Measurements from ENCODE around the gene MAP4.
"Not testable (repeated sequence)": the region's sequence is repeated elsewhere in the genome, so short reads cannot be mapped to it uniquely, and the experiment has no call there.

MAP4 gene

DNA sequence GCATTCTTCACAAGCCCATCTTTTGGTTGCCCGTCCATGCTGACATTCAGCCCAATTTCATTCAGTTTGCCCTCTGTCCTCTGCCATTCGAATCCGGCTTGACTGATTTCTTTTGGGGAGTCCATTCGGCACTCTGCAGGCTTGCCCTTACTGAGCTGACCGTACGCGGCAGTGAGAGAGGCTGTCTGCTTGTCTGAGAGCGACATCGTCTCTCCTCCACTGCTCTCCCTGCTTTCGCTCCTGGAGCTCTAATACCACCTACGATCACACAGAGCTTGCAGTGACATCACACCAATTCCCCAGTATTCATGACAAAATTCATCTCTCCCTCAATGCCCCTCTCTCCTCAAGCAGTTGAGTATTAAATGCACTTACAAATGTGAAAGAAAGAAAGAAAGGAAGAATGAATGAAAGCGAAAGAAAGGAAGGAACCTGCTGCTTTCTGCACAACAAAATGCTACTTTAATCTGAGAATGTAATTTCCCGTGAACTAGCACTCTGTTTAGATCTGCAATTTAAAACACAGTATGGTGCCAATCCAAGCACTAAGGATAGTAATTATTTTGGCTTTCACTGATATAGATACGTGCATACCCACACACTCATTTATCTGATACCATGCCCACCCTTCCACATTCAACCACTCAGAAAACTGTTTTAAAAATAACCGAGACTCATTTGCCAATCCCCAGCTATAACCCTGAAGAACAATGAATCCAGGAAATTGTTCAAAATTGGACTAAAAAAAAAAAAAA lies 123.8 kb downstream of the MAP4 start:
- no peak for DNase-seq

DNA sequence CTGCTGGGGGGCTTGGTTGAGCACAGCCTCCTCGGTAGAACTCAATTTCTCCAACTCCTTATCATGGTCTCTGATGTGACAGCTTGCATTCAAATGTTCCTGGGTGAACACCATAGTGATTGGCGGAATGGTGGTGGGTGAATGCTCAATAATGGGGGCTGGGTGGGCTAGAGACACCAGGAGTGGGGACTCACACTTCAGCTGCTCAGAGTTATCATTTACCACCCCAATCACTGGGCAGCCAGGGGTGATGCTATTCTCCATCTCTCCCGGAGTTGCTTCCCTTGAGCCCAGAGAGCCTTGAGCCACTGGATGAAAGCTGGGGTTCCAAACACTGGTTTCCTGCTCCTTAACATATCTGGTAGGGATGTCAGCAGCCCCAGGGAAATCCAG lies 124.6 kb downstream of the MAP4 start:
- no peak for DNase-seq

DNA sequence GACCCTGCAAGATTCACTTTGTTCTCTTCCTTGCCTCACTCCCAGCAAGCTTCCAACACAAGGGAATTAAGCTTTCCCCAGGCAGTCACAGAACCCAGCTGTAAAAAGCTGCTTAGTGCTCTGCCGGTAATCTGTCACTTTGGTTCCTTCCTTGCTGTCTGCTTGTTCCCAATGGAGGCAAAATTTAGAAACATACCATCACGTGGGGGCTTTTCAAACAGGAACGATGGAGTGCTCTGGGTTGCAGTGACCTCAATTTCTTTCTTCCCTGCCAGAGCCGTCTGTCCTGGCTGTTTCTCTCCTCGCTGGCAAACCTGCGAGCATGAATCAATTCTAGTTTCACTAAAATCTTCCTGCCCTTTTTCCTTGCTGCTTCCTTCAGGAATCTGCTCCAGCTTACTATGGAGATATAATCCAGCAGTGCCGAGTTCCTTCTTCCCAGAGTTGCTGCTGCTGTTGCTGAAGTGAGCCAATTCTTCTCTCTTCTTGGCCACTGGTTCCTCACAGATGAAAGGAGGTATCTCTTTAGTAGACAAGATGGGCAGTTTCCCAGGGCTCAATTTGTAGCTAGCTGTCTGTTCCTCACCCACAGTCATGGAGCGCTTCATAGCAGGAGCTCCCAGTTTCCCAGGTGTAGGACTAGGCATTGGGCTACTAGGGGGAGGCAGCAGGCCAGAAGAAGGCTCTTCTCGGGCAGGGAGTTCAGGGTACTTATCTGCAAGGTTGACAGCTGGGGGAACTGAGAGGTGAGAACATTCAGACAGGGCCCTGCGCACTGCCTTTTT lies 125.2 kb downstream of the MAP4 start:
- no peak for DNase-seq

GRCh38 chr3:47890126-47890827 lies 125.9 kb downstream of the MAP4 start:
- no peak for DNase-seq

DNA sequence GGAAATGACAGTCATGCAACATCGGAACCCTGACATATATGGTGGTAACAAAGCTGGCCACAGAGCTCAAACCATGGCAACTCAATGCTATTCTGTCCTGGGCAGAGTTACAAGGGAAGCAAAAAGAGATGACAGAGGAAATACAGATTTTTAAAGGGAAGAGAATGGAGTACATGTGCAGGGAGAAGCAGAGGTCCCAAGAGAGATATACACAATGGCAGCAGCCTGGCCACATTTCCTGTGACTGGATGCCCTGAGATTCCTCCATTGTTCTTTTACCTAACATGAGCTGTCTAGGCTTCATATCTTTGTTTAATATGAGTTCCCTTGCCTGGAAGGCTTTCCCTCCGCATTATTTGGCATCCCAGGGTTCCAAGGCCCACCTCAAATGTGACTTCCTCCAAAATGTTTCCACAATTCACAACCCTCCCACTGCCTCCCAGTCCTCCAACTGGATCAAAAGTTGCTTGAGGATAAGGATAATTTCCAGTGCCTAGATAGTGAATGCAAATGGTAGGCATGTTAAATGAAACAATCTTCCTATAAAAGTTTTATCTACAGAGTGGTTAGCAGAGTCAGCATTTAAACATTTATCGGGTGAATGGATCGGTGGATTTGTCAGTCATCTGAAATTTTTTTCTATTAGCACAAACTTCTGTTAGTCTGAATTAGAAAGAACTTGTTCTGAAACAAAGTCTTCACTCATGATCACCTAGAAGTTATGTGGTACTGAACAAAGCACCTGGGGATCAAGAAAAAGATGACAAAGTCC lies 127.0 kb downstream of the MAP4 start:
- no peak for DNase-seq

DNA sequence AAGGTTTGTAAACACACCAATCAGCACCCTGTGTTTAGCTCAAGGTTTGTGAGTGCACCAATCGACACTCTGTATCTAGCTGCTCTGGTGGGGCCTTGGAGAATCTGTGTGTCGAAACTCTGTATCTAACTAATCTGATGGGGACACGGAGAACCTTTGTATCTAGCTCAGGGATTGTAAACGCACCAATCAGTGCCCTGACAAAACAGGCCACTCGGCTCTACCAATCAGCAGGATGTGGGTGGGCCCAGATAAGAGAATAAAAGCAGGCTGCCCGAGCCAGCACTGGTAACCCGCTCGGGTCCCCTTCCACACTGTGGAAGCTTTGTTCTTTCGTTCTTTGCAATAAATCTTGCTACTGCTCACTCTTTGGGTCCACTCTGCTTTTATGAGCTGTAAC lies 128.2 kb downstream of the MAP4 start:
- DNase-seq: not testable (repeated sequence)

DNA sequence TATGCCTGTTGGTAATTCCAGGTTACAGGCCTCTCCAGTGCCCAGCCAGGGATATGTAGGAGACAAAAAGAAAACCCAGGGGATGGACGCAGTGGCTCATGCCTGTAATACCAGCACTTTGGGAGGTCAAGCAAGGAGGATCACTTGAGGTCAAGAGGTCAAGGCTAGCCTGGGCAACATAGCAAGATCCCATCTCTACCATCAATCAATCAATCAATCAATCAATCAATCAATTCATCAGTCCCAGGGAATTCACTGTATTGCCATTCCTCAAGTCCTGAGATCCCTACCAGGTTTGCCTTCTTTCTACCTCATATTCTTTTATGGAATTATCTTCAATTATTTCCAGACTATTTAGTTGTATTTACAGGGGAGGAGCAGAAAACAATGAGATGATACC lies 131.0 kb downstream of the MAP4 start:
- no peak for DNase-seq

- no peak for DNase-seq
Measured at GRCh38 chr3:47884603-47885002, 131.6 kb downstream of the MAP4 start.

- DNase-seq: no peak
Measured at GRCh38 chr3:47882338-47882737, 133.9 kb downstream of the MAP4 start.

DNA sequence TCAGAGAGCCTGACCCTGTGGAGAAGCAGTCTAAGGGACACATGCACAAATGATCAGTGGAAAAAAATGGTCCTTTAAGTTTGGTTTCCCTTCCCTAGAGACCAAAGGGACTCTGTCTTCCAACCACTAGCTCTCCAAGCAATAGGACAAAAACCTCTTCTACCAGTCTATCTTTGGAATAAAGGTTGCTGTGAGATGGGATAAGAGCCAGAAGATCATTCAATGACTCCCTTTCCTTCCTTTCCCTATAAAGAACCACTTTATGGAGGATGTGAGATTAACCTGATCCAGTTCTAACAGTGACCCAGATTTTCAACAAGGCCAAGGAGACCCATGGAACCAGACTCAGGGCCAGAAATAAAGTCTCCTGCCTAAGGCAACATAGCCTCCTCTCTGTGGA lies 138.5 kb downstream of the MAP4 start:
- no peak for DNase-seq

DNA sequence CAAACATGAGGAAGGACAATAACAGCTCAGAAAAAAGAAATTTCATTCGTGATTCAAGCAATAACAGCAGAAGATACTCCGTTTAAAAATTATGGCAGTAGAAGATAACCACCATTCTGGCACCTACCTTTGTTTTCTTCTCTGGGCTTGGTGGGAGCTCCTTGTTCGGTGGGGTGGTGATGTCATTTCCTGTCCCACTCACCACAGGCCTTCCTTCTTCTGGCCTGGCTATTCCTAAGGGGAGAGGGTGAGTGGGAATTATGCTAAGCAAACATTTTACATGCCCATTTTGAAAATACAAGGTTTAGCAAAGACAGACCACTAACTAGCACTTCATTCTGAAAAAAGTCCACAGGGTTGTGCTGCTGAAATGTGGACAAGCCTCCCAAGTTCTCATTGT lies 138.9 kb downstream of the MAP4 start:
- no peak for DNase-seq

DNA sequence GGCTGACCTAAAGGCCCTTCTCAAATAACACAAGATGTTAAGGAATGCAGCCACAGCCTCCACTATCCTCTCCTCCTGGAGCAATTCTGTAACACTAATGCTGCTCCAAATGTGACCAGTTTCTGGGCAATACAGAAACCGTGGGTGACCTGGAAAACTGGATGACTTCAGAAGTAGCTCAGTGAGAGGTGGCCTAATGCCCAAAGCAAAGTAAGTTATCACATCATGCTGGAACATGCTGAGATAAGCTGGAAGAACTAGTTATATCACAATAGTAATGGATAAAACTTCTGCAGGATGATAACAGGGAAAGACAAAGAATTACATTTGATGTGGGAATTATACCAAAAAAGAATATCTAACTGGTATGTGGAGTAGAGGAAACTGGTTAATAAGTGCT lies 141.3 kb downstream of the MAP4 start:
- DNase-seq: no peak

DNA sequence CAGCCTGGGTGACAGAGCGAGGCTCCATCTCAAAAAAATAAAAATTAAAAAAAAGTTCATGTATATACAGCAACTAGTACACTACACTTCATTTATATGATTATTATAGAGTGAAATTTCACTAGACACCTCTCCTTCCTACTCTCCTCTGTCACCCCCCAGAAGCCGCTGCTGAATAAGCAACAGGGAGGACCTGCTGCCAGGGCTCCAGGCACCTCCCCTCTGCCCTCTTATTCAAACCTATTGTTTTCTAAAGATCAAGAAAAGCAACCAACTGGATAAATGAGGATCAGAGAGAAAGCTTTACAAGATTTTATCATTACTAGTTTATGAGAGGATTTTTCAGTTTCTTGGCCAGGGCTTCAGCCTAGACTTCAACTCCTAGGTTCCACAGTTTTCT lies 141.8 kb downstream of the MAP4 start:
- no peak for DNase-seq

- no peak for DNase-seq
Measured at GRCh38 chr3:47872916-47873315, 143.3 kb downstream of the MAP4 start.

GRCh38 chr3:47871389-47871788 lies 144.8 kb downstream of the MAP4 start:
- DNase-seq: no peak

GRCh38 chr3:47870702-47871260 lies 145.4 kb downstream of the MAP4 start:
- DNase-seq: no peak

- no peak for DNase-seq
Measured at GRCh38 chr3:47870156-47870555, 146.1 kb downstream of the MAP4 start.

GRCh38 chr3:47868306-47868705 lies 147.9 kb downstream of the MAP4 start:
- DNase-seq: no peak

DNA sequence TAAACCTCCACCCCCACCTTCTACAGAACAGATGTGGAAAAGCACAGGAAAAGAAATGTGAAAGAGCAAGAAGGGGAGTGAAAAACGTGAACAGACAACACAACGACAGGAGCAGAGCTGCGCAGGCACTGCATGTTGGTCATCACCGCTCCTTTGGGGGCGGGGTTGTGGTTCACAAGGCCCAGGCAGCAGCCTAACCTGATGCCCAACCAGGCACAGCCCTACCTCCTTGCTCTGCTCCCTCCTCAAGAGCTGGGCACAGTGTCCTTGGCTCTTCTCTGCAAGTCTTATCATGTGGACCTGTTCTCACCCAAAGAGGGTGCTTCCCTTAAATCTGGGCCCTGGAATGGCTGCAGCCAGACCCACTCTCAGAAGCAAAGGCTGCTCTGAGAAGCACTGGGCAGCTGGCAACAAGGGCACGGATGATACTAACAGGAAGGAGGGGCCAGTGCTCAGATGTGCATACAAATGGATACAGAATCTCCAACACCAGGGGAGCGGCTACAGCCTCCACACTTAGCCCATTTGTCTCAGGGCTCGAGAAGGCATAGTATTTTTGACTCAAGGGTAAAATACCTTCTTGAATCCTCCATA lies 148.7 kb downstream of the MAP4 start:
- no peak for DNase-seq

DNA sequence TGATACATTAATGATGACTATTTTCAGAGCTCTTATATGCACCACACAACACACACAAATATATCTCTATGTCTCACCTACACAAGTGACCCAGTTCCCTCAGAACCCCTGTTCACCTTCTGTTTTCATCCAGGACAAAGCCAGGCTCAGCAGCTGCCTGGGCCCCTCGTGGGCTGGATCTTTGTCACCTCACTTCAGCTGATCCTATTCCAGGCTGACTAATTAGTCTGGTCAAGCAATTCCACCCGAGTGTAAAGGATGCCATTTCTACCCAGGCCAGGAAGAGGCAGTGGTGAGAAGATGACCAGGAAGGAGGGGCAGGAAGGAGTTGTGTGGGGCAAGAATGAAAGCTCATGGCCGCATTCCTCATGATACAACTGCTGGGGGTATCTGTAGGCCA lies 151.0 kb downstream of the MAP4 start:
- DNase-seq: no peak

DNA sequence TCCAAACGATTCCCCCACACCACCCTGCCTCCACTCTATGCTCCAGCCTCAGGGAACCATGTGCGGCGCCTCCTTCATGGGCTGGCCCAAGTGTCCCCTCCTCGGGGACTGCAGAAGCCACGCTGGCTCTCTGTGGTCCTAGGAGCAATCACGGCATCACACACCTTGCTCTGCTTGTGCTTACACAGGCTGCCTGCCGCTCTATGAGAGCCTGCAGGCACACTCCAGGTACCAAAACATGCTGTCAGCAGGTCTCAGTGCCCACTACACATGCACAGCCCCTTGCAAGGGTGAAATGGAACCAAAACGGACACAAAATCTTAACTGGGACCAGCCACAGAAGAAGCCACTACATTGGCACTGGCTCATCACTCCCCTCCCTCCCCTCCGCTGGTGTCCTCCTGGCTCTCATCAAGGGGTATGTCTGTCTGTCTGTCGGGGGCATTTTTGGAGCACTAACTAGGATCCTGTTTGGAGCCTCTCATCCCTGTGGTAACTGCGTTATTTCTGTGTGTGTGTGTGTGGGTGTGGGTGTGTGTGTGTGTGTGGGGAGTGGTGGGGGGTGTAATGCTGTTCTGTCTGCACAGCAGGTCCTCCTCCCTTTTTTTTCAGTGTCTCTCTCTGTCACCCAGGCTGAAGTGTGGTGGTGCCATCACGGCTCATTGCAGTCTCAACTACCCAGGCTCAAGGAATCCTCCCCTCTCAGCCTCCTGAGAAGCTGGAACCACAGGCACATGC lies 152.7 kb downstream of the MAP4 start:
- no peak for DNase-seq

All from SHP77 (cell line).